Measurements from ENCODE around the gene NT5C2.

NT5C2 gene

DNA sequence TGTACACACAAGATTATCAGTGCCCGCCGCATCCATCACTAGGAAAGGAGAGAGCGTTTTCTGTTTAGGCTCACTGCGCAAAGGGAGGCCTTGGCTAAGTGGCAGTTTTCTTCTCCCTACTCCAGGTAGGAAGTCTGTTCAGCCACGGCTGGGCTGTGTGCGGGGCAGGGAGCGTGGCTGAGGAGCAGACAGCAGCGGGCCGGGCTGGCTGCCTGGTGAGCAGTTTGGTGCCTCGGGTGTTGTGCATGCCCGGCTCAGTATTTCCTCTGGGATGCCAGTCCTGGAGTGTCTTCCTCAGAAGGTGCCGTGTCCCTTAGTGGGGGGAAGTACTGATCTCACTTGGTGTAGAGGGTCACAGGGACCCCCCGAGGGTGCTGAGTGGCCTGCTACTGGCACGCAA, 114.4 kb downstream of the NT5C2 start:
- TF ChIP-seq, protein P1, sequence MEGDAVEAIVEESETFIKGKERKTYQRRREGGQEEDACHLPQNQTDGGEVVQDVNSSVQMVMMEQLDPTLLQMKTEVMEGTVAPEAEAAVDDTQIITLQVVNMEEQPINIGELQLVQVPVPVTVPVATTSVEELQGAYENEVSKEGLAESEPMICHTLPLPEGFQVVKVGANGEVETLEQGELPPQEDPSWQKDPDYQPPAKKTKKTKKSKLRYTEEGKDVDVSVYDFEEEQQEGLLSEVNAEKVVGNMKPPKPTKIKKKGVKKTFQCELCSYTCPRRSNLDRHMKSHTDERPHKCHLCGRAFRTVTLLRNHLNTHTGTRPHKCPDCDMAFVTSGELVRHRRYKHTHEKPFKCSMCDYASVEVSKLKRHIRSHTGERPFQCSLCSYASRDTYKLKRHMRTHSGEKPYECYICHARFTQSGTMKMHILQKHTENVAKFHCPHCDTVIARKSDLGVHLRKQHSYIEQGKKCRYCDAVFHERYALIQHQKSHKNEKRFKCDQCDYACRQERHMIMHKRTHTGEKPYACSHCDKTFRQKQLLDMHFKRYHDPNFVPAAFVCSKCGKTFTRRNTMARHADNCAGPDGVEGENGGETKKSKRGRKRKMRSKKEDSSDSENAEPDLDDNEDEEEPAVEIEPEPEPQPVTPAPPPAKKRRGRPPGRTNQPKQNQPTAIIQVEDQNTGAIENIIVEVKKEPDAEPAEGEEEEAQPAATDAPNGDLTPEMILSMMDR (IDR thresholded peaks at IDR 0.05; ENCODE audit: poor library complexity, severe bottlenecking), result no peak
- no peaks in the 10 kb centered on the region for H3K27me3 ChIP-seq (ENCODE audit: insufficient read depth, poor library complexity, severe bottlenecking)

GRCh38 chr10:103078309-103078615, 114.8 kb downstream of the NT5C2 start:
- TF ChIP-seq, protein P1 (IDR thresholded peaks at IDR 0.05; ENCODE audit: poor library complexity, severe bottlenecking), result no peak
- ATAC-seq (ENCODE audit: low read depth) (no peak), DNase-seq (ENCODE audit: low spot score) (no peak)
- Histone ChIP-seq H3K27ac (ENCODE audit: poor library complexity, severe bottlenecking) (no peak overlapping the region), H3K4me1 (ENCODE audit: insufficient read depth, poor library complexity, severe bottlenecking) (no peaks in the 10 kb centered on the region), H3K4me3 (ENCODE audit: severe bottlenecking) (no peak overlapping the region), H3K27me3 (ENCODE audit: insufficient read depth, poor library complexity, severe bottlenecking) (no peaks in the 10 kb centered on the region), H3K9me3 (ENCODE audit: severe bottlenecking) (no peaks in the 10 kb centered on the region), H3K36me3 (ENCODE audit: low read depth) (no peaks in the 10 kb centered on the region)

More for the DNA sequence above, 114.4 kb downstream of the NT5C2 start:
- no peaks in the 10 kb centered on the region for H3K9me3 ChIP-seq (ENCODE audit: severe bottlenecking)
- no peak overlapping the region for H3K4me3 ChIP-seq (ENCODE audit: severe bottlenecking)
- H3K4me1 ChIP-seq (ENCODE audit: insufficient read depth, poor library complexity, severe bottlenecking), result no peaks in the 10 kb centered on the region
- no peak overlapping the region for H3K27ac ChIP-seq (ENCODE audit: poor library complexity, severe bottlenecking)
- H3K36me3 ChIP-seq (ENCODE audit: low read depth), result no peaks in the 10 kb centered on the region
- ATAC-seq (ENCODE audit: low read depth) (no peak), DNase-seq (ENCODE audit: low spot score) (no peak)

DNA sequence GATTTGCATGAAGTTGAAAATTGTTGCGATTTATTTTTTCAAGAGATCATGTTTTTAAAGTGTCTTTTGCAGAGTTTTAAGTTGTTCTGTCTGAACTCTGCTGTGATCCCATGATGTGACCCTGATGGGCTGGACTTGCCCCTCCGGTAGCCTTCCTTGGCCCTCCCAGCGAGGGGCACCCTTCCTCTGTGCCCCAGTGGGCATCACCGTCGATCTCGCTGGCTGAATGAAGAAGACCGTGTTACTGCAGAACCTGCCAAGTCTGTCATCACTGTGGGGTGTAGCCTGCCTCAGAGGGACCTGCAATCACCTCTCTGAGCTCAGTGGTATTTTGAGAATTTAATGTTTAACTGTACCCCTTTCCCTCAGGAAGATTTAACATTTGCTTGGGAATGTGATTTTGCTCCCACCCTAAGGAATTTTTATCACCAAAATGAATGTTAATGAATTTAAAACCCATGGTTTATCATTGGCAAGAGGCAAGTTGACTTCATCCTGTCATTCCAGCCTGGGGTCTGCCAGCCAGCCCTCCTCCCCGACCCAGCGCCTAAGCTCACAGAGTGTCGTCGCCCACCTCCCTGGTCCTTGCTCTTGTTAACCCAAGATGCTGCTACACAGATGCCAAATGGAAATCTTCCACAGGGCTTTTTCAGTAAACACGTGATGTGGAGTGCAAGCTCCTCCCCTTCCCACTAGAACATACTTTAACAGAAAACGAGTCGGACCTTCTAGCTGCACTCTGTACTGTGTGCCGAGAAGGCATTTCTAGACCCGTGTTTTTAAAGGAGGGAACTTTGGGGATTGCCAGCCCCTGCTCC, 115.4 kb downstream of the NT5C2 start:
- no peak overlapping the region for H3K4me3 ChIP-seq (ENCODE audit: severe bottlenecking)
- H3K27me3 ChIP-seq (ENCODE audit: insufficient read depth, poor library complexity, severe bottlenecking), result no peaks in the 10 kb centered on the region
- ATAC-seq (ENCODE audit: low read depth) (no peak), DNase-seq (ENCODE audit: low spot score) (no peak)
- H3K27ac ChIP-seq (ENCODE audit: poor library complexity, severe bottlenecking), result no peak overlapping the region
- H3K4me1 ChIP-seq (ENCODE audit: insufficient read depth, poor library complexity, severe bottlenecking), result no peaks in the 10 kb centered on the region
- H3K9me3 ChIP-seq (ENCODE audit: severe bottlenecking), result no peaks in the 10 kb centered on the region
- H3K36me3 ChIP-seq (ENCODE audit: low read depth), result no peaks in the 10 kb centered on the region
- TF ChIP-seq, protein P1 (IDR thresholded peaks at IDR 0.05; ENCODE audit: poor library complexity, severe bottlenecking), result no peak

GRCh38 chr10:103077020-103077419, 116.1 kb downstream of the NT5C2 start:
- Histone ChIP-seq H3K27ac (ENCODE audit: poor library complexity, severe bottlenecking) (no peak overlapping the region), H3K4me1 (ENCODE audit: insufficient read depth, poor library complexity, severe bottlenecking) (no peaks in the 10 kb centered on the region), H3K27me3 (ENCODE audit: insufficient read depth, poor library complexity, severe bottlenecking) (no peaks in the 10 kb centered on the region), H3K4me3 (ENCODE audit: severe bottlenecking) (no peak overlapping the region), H3K36me3 (ENCODE audit: low read depth) (no peaks in the 10 kb centered on the region), H3K9me3 (ENCODE audit: severe bottlenecking) (no peaks in the 10 kb centered on the region)
- ATAC-seq (ENCODE audit: low read depth) (no peak), DNase-seq (ENCODE audit: low spot score) (no peak)
- TF ChIP-seq, protein P1 (IDR thresholded peaks at IDR 0.05; ENCODE audit: poor library complexity, severe bottlenecking), result no peak

GRCh38 chr10:103072891-103073290, 120.2 kb downstream of the NT5C2 start:
- Histone ChIP-seq H3K27ac (ENCODE audit: poor library complexity, severe bottlenecking) (no peak overlapping the region), H3K4me3 (ENCODE audit: severe bottlenecking) (no peak overlapping the region), H3K36me3 (ENCODE audit: low read depth) (no peaks in the 10 kb centered on the region), H3K27me3 (ENCODE audit: insufficient read depth, poor library complexity, severe bottlenecking) (no peaks in the 10 kb centered on the region), H3K4me1 (ENCODE audit: insufficient read depth, poor library complexity, severe bottlenecking) (no peaks in the 10 kb centered on the region), H3K9me3 (ENCODE audit: severe bottlenecking) (no peaks in the 10 kb centered on the region)
- DNase-seq (ENCODE audit: low spot score), result no peak
- TF ChIP-seq, protein P1 (IDR thresholded peaks at IDR 0.05; ENCODE audit: poor library complexity, severe bottlenecking), result no peak
- ATAC-seq (ENCODE audit: low read depth), result no peak
